Fibroblast of the aortic adventitia (primary cell): Measurements from ENCODE around the gene GNPNAT1. TPM values are rescaled to one million over a fixed set of nuclear protein-coding genes. Genes with fewer than 3 reads are reported as not detected.

Experiments
- DNase-seq: peaks from one replicate; pipeline ENCODE4 v3.0.0-alpha.2; 2010; ENCODE audit warnings: low read depth
- H3K4me3 ChIP-seq: 2 replicates; pipeline ENCODE4 v1.5.1; 2011; ENCODE audit warnings: low read depth, mild to moderate bottlenecking, control low read depth, low read length, moderate library complexity
- total RNA-seq: library from RNA; depleted of rRNA; stranded (reverse); fragments of >200 nt; gene quantifications from 2 replicates; pipeline ENCODE4 v1.2.3, GENCODE V29; 2012; ENCODE audit warnings: low replicate concordance
- TF ChIP-seq, protein P1 (sequence below): IDR thresholded peaks from 2 replicates; pipeline ENCODE4 v1.5.1; 2011; ENCODE audit warnings: mild to moderate bottlenecking, low read length, control low read depth, inconsistent platforms; ENCODE audit not compliant: insufficient read depth

GNPNAT1 gene
- total RNA-seq, 1 donor: 59.9 TPM

GRCh38 chr14:52806115-52806514 is 14.7 kb upstream of the GNPNAT1 start:
- H3K4me3 ChIP-seq: no peak overlapping the region
- DNase-seq: no peak
- TF ChIP-seq, protein P1, sequence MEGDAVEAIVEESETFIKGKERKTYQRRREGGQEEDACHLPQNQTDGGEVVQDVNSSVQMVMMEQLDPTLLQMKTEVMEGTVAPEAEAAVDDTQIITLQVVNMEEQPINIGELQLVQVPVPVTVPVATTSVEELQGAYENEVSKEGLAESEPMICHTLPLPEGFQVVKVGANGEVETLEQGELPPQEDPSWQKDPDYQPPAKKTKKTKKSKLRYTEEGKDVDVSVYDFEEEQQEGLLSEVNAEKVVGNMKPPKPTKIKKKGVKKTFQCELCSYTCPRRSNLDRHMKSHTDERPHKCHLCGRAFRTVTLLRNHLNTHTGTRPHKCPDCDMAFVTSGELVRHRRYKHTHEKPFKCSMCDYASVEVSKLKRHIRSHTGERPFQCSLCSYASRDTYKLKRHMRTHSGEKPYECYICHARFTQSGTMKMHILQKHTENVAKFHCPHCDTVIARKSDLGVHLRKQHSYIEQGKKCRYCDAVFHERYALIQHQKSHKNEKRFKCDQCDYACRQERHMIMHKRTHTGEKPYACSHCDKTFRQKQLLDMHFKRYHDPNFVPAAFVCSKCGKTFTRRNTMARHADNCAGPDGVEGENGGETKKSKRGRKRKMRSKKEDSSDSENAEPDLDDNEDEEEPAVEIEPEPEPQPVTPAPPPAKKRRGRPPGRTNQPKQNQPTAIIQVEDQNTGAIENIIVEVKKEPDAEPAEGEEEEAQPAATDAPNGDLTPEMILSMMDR: no peak

DNA sequence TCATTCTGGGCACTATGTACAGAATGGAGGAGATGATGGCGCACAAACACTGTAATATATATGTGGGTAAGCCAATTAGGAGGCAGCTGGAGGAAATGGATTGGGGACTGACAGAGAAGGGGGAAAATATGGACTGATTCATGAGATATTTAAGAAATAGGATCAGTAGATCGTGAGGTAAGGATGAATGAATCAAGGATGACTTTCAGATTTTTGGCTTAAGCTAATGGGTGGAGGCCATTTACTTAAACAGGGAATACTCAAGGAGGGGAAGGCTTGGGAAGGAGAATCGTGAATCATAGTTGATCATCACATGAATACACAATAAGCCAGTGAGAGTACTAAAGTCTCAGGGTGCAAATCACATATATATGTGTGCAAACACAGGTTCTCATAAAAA is 11.2 kb upstream of the GNPNAT1 start:
- DNase-seq: peak; percentile 87
- H3K4me3 ChIP-seq: no peak overlapping the region
- TF ChIP-seq, protein P1: no peak

DNA sequence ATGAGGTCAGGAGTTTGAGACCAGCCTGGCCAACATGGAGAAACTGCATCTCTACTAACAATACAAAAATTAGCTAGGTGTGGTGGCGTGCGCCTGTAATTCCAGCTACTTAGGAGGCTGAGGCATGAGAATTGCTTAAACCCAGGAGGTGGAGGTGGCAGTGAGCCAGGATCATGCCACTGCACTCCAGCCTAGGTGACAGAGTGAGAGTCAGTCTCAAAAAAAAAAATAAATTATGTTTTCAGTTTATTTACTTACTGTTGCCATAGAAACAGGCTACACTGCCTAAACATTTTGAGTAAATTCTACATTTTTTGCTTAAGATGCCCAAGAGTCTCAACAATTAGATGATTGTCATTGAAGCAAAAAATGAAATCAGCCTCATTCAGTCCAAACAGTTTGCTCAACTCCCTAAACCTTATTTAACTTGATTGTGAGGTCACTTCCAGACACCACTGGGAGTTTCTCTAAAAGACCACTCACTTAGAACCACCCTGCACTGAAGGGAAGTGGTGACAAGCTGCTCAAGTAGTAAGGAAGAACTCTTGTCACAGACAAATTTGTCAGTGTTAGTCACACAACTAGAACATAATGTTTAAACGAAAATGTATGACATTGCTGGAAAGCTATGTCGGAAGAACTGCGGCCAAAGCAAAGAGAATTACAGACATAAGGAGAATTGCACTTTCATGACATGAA is 9.8 kb upstream of the GNPNAT1 start:
- TF ChIP-seq, protein P1: no peak
- H3K4me3 ChIP-seq: peak overlapping the region; percentile 7
- DNase-seq: peak; percentile 81

GRCh38 chr14:52798826-52799225 is 7.4 kb upstream of the GNPNAT1 start:
- H3K4me3 ChIP-seq: no peak overlapping the region
- TF ChIP-seq, protein P1: no peak
- no peak for DNase-seq

DNA sequence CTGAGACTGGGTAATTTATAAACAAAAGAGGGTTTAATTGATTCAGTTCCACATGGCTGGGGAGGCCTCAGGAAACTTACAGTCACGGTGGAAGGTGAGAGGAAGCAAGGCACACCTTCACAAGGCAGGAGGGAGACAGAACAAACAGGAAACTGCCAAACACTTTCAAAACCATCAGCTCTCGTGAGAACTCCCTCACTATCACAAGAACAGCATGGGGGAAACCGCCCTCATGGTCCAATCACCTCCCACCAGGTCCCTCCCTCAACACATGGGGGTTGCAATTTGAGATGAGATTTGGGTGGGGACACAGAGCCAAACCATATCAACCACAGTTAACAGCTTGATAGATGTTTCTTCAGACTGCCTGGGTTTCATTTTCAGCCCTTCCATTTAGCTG is 6.2 kb upstream of the GNPNAT1 start:
- DNase-seq: no peak
- TF ChIP-seq, protein P1: no peak
- H3K4me3 ChIP-seq: no peak overlapping the region

DNA sequence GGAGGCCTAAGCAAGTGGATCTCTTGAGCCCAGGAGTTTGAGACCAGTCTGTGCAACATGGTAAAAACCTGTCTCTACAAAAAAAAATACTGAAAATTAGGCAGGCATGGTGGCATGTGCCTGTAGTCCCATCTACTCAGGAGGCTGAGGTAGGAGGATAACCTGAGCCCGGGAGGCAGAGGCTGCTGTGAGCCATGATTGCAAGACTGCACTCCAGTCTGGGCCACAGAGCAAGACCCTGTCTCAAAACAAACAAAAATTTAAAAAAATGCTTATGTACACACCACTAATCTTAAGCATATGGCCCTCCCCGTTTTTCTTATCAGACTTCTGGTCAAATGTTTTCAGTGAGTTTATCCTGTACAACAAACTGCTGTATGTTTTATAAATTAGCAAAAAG is 1.7 kb upstream of the GNPNAT1 start:
- DNase-seq: no peak
- TF ChIP-seq, protein P1: no peak
- no peak overlapping the region for H3K4me3 ChIP-seq

DNA sequence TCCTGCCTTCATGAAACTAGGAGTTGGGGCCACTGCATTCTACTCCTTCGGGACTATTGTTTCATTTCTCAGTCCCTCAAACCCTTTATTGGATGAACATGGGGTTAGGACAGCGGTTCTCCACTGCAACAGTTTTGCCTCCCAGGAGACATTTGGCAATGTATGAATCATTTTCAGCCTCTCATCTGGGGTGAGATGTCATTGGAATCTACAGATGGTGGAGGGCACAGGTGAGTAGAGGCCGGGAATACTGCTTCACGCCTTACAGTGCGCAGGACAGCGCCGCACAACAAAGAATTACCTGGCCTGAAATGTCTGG is 649 bp upstream of the GNPNAT1 start:
- H3K4me3 ChIP-seq: peak overlapping the region; percentile 68
- TF ChIP-seq, protein P1: no peak
- DNase-seq: no peak
